ENCODE measurements around the gene RASGRF1.

Gene RASGRF1

GRCh38 chr15:78968114-78968513, 122.5 kb downstream of the RASGRF1 start:
- H3K27ac ChIP-seq (ENCODE audit: low read length): no peak overlapping the region
- H3K4me3 ChIP-seq (ENCODE audit: low read length): no peak overlapping the region
- H2AFZ ChIP-seq (ENCODE audit: low read length): no peak overlapping the region
- H3K36me3 ChIP-seq (replicated peaks; ENCODE audit: insufficient read depth, low read length): no peaks in the 10 kb centered on the region
- H3K9ac ChIP-seq (ENCODE audit: low read length): no peak overlapping the region
- TF ChIP-seq EZH2phosphoT487 (IDR thresholded peaks at IDR 0.05; ENCODE audit: low read length) (no peak), EZH2 (optimal IDR thresholded peaks at IDR 0.05; ENCODE audit: low read depth, low read length) (no peak), CTCF (IDR thresholded peaks at IDR 0.05; ENCODE audit: low read length) (no peak)
- H3K4me1 ChIP-seq (ENCODE audit: low read length): no peaks in the 10 kb centered on the region
- H3F3A ChIP-seq (ENCODE audit: insufficient read depth, low read length): no peaks in the 10 kb centered on the region
- no peaks in the 10 kb centered on the region for H3K9me3 ChIP-seq (replicated peaks; ENCODE audit: insufficient read depth, low read length)
- no peaks in the 10 kb centered on the region for H3K79me2 ChIP-seq (ENCODE audit: low read length)
- DNase-seq: no peak
- no peaks in the 10 kb centered on the region for H3K9me2 ChIP-seq (replicated peaks; ENCODE audit: insufficient read depth, low read length)
- H4K20me1 ChIP-seq (ENCODE audit: insufficient read depth, low read length): no peaks in the 10 kb centered on the region
- H3K4me2 ChIP-seq (ENCODE audit: low read depth, low read length): no peak overlapping the region
- H3K27me3 ChIP-seq (replicated peaks; ENCODE audit: insufficient read depth, low read length): no peaks in the 10 kb centered on the region

- Histone ChIP-seq H2AFZ (ENCODE audit: low read length) (no peak overlapping the region), H4K20me1 (ENCODE audit: insufficient read depth, low read length) (no peaks in the 10 kb centered on the region), H3K4me1 (ENCODE audit: low read length) (no peaks in the 10 kb centered on the region), H3K4me3 (ENCODE audit: low read length) (no peak overlapping the region), H3K9me3 (replicated peaks; ENCODE audit: insufficient read depth, low read length) (no peaks in the 10 kb centered on the region), H3K27me3 (replicated peaks; ENCODE audit: insufficient read depth, low read length) (no peaks in the 10 kb centered on the region), H3K27ac (ENCODE audit: low read length) (no peak overlapping the region), H3K36me3 (replicated peaks; ENCODE audit: insufficient read depth, low read length) (no peaks in the 10 kb centered on the region), H3K9me2 (replicated peaks; ENCODE audit: insufficient read depth, low read length) (no peaks in the 10 kb centered on the region), H3K4me2 (ENCODE audit: low read depth, low read length) (no peak overlapping the region), H3K9ac (ENCODE audit: low read length) (no peak overlapping the region), H3F3A (ENCODE audit: insufficient read depth, low read length) (no peaks in the 10 kb centered on the region), H3K79me2 (ENCODE audit: low read length) (no peaks in the 10 kb centered on the region)
- DNase-seq: no peak
- no peak for TF ChIP-seq EZH2phosphoT487 (IDR thresholded peaks at IDR 0.05; ENCODE audit: low read length)
- no peak for TF ChIP-seq CTCF (IDR thresholded peaks at IDR 0.05; ENCODE audit: low read length)
- no peak for TF ChIP-seq EZH2 (optimal IDR thresholded peaks at IDR 0.05; ENCODE audit: low read depth, low read length)
These were observed 130.3 kb downstream of the RASGRF1 start for GRCh38 chr15:78960308-78960707.

- Histone ChIP-seq H4K20me1 (ENCODE audit: insufficient read depth, low read length) (no peaks in the 10 kb centered on the region), H3K9me2 (replicated peaks; ENCODE audit: insufficient read depth, low read length) (no peaks in the 10 kb centered on the region), H3K9ac (ENCODE audit: low read length) (no peak overlapping the region), H3K4me1 (ENCODE audit: low read length) (no peaks in the 10 kb centered on the region), H3K36me3 (replicated peaks; ENCODE audit: insufficient read depth, low read length) (no peaks in the 10 kb centered on the region), H3K4me2 (ENCODE audit: low read depth, low read length) (no peak overlapping the region), H3K27me3 (replicated peaks; ENCODE audit: insufficient read depth, low read length) (no peaks in the 10 kb centered on the region), H3F3A (ENCODE audit: insufficient read depth, low read length) (no peaks in the 10 kb centered on the region), H3K79me2 (ENCODE audit: low read length) (no peaks in the 10 kb centered on the region), H3K4me3 (ENCODE audit: low read length) (no peak overlapping the region), H3K27ac (ENCODE audit: low read length) (no peak overlapping the region), H3K9me3 (replicated peaks; ENCODE audit: insufficient read depth, low read length) (no peaks in the 10 kb centered on the region), H2AFZ (ENCODE audit: low read length) (no peak overlapping the region)
- TF ChIP-seq EZH2 (optimal IDR thresholded peaks at IDR 0.05; ENCODE audit: low read depth, low read length): no peak
- TF ChIP-seq CTCF (IDR thresholded peaks at IDR 0.05; ENCODE audit: low read length): no peak
- TF ChIP-seq EZH2phosphoT487 (IDR thresholded peaks at IDR 0.05; ENCODE audit: low read length): no peak
- DNase-seq: no peak
These were observed 131.2 kb downstream of the RASGRF1 start for GRCh38 chr15:78959360-78959759.

All from MM.1S (cell line).